SK-N-SH treated with all-trans-retinoic acid at 6 μM for 48 hours (cell line): Measurements from ENCODE around the gene TDRKH.

Experiments used
- ARNTL ChIP-seq: fragments of 450-650 bp; formaldehyde crosslinking; IDR thresholded peaks from 2 replicates; pipeline ENCODE4 v1.5.0; 2020; ENCODE audit warnings: low read depth, mild to moderate bottlenecking, moderate library complexity, borderline replicate concordance
- CSRNP3 ChIP-seq: fragments of 250-450 bp; sonication (Bioruptor Pico); IDR thresholded peaks from 2 replicates; pipeline ENCODE4 v1.5.1; 2021; ENCODE audit warnings: mild to moderate bottlenecking, moderate library complexity
- ESRRG ChIP-seq: fragments of 250-450 bp; sonication (Bioruptor Pico); IDR thresholded peaks from 2 replicates; pipeline ENCODE4 v1.6.1; 2021; ENCODE audit warnings: mild to moderate bottlenecking
- PATZ1 ChIP-seq: fragments of 250-450 bp; sonication (Bioruptor Pico); IDR thresholded peaks from 2 replicates; pipeline ENCODE4 v1.8.0; 2020; ENCODE audit warnings: mild to moderate bottlenecking, moderate library complexity, borderline replicate concordance
- PPARA ChIP-seq: fragments of 250-450 bp; sonication (Bioruptor Pico); IDR thresholded peaks from 2 replicates; pipeline ENCODE4 v1.5.0; 2020; ENCODE audit warnings: mild to moderate bottlenecking, borderline replicate concordance
- RARB ChIP-seq: fragments of 250-450 bp; sonication (Bioruptor Pico); IDR thresholded peaks from 2 replicates; pipeline ENCODE4 v1.8.0; 2021; ENCODE audit warnings: mild to moderate bottlenecking, moderate library complexity
- TCF4 ChIP-seq: fragments of 250-450 bp; sonication (Bioruptor Pico); IDR thresholded peaks from 2 replicates; pipeline ENCODE4 v1.8.0; 2021; ENCODE audit warnings: mild to moderate bottlenecking, moderate library complexity, borderline replicate concordance
- TSHZ2 ChIP-seq: fragments of 250-450 bp; sonication (Bioruptor Pico); IDR thresholded peaks from 2 replicates; pipeline ENCODE4 v1.5.0; 2020; ENCODE audit warnings: mild to moderate bottlenecking, moderate library complexity
- ZFP3 ChIP-seq: fragments of 250-450 bp; sonication (Bioruptor Pico); IDR thresholded peaks from 2 replicates; pipeline ENCODE4 v1.5.0; 2020; ENCODE audit warnings: mild to moderate bottlenecking, moderate library complexity

- TF ChIP-seq CSRNP3 (CRISPR knock-in tag), result no peak
- no peak for TF ChIP-seq PPARA (CRISPR knock-in tag)
- no peak for TF ChIP-seq TCF4 (CRISPR knock-in tag)
- no peak for TF ChIP-seq TSHZ2 (CRISPR knock-in tag)
- TF ChIP-seq ARNTL (CRISPR knock-in tag), result peak; percentile 91; the same call in 1 of the 2 replicates
- no peak for TF ChIP-seq ZFP3
- no peak for TF ChIP-seq RARB (CRISPR knock-in tag)
- no peak for TF ChIP-seq ESRRG (CRISPR knock-in tag)
- TF ChIP-seq PATZ1 (CRISPR knock-in tag), result no peak
Measured at GRCh38 chr1:151832318-151832980, 42.1 kb upstream of the TDRKH start.
